Stomach (tissue), 9 donors: Measurements from ENCODE around the gene ATP4B. TPM values are rescaled to one million over a fixed set of nuclear protein-coding genes. Genes with fewer than 3 reads are reported as not detected.

Experiments
- DNase-seq, 2 donors: peaks; one replicate each; pipeline versions ENCODE4 v3.0.0 to v3.0.0-alpha.2; 2013 to 2019
- H3K27ac ChIP-seq, 5 donors: fragments of 200-600 bp in 4 of 5; sonication (generic) in 4 of 5; one replicate each; pipeline ENCODE4 v1.5.1; 2013 to 2019; ENCODE audit warnings: mild to moderate bottlenecking in 1 of 5, moderate library complexity in 1 of 5
- H3K27me3 ChIP-seq, 3 donors: fragments of 200-600 bp; sonication (generic); one replicate each; pipeline ENCODE4 v1.5.1; 2017 to 2019; ENCODE audit warnings: mixed run types in 1 of 3
- H3K36me3 ChIP-seq, 4 donors: fragments of 200-600 bp; sonication (generic); 1 replicate in 3 of 4; 2 replicates in 1 of 4; pipeline ENCODE4 v1.5.1; 2016 to 2019
- H3K4me1 ChIP-seq, 4 donors: fragments of 200-600 bp; sonication (generic); one replicate each; pipeline ENCODE4 v1.5.1; 2016 to 2019
- H3K4me3 ChIP-seq, 4 donors: fragments of 200-600 bp; sonication (generic) in 3 of 4; one replicate each; pipeline ENCODE4 v1.5.1; 2016 to 2019; ENCODE audit warnings: mild to moderate bottlenecking in 1 of 4
- H3K9me3 ChIP-seq, 4 donors: fragments of 200-600 bp; sonication (generic); one replicate each; pipeline ENCODE4 v1.5.1; 2016 to 2019
- EP300 ChIP-seq: sonication (generic); formaldehyde crosslinking; IDR thresholded peaks from one replicate; pipeline ENCODE4 v1.6.1; 2017; ENCODE audit warnings: antibody characterized with exemption
- POLR2A ChIP-seq, 4 donors: fragments of 450-650 bp; IDR thresholded peaks; one replicate each; pipeline ENCODE4 v1.6.1; 2016; ENCODE audit warnings: antibody characterized with exemption in 4 of 4, control low read depth in 2 of 4, mild to moderate bottlenecking in 1 of 4, moderate library complexity in 1 of 4
- POLR2AphosphoS5 ChIP-seq, 3 donors: sonication (generic); formaldehyde crosslinking; IDR thresholded peaks; one replicate each; pipeline ENCODE4 v1.6.1; 2016; ENCODE audit warnings: antibody characterized with exemption in 3 of 3
- WGBS, 5 donors: extraction: QIAGEN DNeasy Blood & Tissue Kit in 3 of 5; methylation state at CpG; one replicate each; pipeline versions ENCODE4 v1.1.5 to v1.1.7; 2013 to 2018; 5-methylcytosine and 5-hydroxymethylcytosine counted together
- intact Hi-C: fragments of 100-400 bp; cut with DNase I; formaldehyde crosslinking; loops from one replicate; pipeline ENCODE4 v1.15.1; 2023; ENCODE audit warnings: low total_unique reads
- polyA plus RNA-seq, 3 donors: library from polyadenylated mRNA; stranded (reverse); fragments of 200-250 nt; gene quantifications; one replicate each; pipeline ENCODE4 v1.2.3, GENCODE V29; 2013
- total RNA-seq, 5 donors: library from RNA; depleted of rRNA; stranded (reverse); fragments of >200 nt; gene quantifications; one replicate each; pipeline versions ENCODE4 v1.1.0 to v1.2.3, GENCODE V29; 2014 to 2016
- TF ChIP-seq, protein P1 (sequence below), 7 experiments: fragments of 450-650 bp in 4 of 7; fragments of 200-600 bp in 3 of 7; sonication (generic) in 3 of 7; IDR thresholded peaks; one replicate each; pipeline ENCODE4 v1.5.1; 2016 to 2019; ENCODE audit warnings: antibody characterized with exemption in 7 of 7, control low read depth in 2 of 7, mild to moderate bottlenecking in 1 of 7
- donor health status: healthy with polysubstance abuse.
- donor health status: Bipolar disorder and iron deficiency.
- donor health status: healthy.

Gene ATP4B
- total and polyA plus RNA-seq, 8 donors = 0.87 to 585 (median 278) TPM

DNA sequence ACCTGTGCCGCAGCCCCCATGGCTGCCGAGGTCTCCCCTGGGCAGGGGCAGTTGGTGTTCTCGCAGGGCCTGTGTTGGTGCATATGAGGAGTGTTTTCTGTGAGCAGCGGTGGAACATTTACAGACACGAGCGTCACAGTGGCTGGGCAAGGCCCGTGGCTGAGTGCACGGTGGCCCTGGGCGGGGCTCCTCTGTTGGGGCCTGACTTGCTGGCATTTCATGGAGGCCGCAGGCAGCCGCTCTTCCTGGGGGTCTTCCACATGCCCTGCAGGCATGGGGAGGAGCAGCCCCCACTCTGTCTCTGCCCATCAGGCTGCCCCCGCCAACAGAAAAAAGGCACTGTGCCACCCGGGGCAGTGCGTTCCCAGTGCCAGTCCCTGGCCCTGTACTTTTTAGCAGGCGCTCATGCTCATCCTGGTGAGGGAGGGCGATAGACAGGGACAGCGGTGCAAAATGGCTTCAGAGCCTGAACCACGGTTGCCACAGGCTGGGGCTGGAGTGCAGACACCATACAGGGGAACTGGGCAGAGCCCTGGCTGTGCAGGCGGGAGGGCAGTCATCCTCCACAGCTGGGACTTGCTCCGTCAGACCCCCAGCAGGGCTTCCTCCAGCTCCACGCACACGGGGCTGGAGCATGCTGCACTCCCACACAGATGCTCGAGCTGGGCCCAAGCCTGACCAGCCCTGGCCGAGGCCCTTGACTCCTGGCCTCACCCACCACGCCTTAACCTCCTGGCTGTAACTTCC is 49.9 kb downstream of the ATP4B start:
- H3K9me3 ChIP-seq = no peaks in the 10 kb centered on the region
- H3K27me3 ChIP-seq = no peaks in the 10 kb centered on the region
- no peak for TF ChIP-seq POLR2A (IDR thresholded peaks at IDR 0.05)
- no peak for TF ChIP-seq POLR2AphosphoS5 (IDR thresholded peaks at IDR 0.05)
- TF ChIP-seq, protein P1, sequence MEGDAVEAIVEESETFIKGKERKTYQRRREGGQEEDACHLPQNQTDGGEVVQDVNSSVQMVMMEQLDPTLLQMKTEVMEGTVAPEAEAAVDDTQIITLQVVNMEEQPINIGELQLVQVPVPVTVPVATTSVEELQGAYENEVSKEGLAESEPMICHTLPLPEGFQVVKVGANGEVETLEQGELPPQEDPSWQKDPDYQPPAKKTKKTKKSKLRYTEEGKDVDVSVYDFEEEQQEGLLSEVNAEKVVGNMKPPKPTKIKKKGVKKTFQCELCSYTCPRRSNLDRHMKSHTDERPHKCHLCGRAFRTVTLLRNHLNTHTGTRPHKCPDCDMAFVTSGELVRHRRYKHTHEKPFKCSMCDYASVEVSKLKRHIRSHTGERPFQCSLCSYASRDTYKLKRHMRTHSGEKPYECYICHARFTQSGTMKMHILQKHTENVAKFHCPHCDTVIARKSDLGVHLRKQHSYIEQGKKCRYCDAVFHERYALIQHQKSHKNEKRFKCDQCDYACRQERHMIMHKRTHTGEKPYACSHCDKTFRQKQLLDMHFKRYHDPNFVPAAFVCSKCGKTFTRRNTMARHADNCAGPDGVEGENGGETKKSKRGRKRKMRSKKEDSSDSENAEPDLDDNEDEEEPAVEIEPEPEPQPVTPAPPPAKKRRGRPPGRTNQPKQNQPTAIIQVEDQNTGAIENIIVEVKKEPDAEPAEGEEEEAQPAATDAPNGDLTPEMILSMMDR (IDR thresholded peaks at IDR 0.05) = no peak
- no peak for TF ChIP-seq EP300
- intact Hi-C loops = no loop called here
- peak overlapping the region in 2 of 5 donors; percentile 8 to 68 for H3K27ac ChIP-seq
- peaks cover 4 to 76% (median 55%) of the 10 kb centered on the region in 4 donors for H3K36me3 ChIP-seq
- no peak for DNase-seq
- 79 to 88% (median 83%) methylated on average over 9 to 25 of the region's 25 CpGs for WGBS, 5 donors
- no peak overlapping the region for H3K4me3 ChIP-seq
- peaks cover 0 to 19% (median 9%) of the 10 kb centered on the region in 4 donors for H3K4me1 ChIP-seq

DNA sequence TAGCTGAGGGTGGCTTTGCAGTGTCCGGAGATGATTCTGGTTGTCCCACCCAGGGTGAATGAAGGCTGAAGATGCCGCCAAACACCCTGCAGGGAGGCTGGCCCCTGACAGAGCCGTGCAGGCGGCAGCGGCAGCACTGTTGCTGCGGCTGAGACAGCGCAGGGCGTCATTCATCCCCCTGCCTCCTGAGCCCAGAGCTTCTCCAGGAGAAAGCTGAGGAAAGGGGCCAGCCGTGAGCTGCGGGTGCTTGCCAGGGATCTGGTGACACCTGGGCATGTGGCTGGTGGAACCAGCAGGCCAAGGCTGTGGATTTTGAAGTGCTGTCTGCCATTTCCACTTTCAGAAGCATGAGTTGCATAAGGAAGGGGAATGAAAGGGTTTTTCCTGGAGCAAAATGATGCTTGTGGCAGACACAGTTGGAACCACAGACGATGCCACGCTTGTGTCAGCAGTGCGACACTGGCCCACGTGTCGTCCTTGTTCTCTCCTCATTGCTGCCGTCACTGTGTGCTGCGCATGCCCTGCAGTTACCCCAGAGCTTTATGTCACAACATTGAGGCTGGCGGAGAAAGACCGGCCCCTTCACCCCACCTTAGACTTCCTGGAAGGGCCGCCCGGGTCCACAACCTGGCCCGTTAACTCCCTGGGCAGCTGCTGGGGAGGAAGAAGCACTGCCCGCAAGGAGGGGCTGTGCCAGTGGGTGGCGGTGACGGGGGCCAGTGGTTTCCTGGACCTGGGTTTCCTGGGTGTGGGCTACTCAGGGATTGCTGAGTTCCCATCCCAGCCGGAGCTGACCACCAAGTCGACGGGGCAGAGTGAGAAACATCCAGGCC is 50.7 kb downstream of the ATP4B start:
- H3K4me1 ChIP-seq = peaks cover 0 to 19% (median 7%) of the 10 kb centered on the region in 4 donors
- intact Hi-C loops = no loop called here
- H3K36me3 ChIP-seq = peaks cover 4 to 69% (median 48%) of the 10 kb centered on the region in 4 donors
- no peaks in the 10 kb centered on the region for H3K9me3 ChIP-seq
- no peak overlapping the region for H3K4me3 ChIP-seq
- H3K27me3 ChIP-seq = no peaks in the 10 kb centered on the region
- peak in 1 of 2 donors; percentile 28 for DNase-seq
- TF ChIP-seq, protein P1 (IDR thresholded peaks at IDR 0.05) = no peak
- peak overlapping the region in 2 of 5 donors; percentile 8 to 68 for H3K27ac ChIP-seq
- 85 to 89% (median 87%) methylated on average over 17 to 28 of the region's 28 CpGs for WGBS, 5 donors

- Histone ChIP-seq H3K36me3 (peaks cover 0 to 60% (median 38%) of the 10 kb centered on the region in 4 donors), H3K27me3 (no peaks in the 10 kb centered on the region), H3K4me1 (peaks cover 0 to 19% (median 4%) of the 10 kb centered on the region in 4 donors), H3K27ac (no peak overlapping the region), H3K4me3 (no peak overlapping the region), H3K9me3 (no peaks in the 10 kb centered on the region)
- WGBS, 5 donors = 94 to 99% (median 96%) methylated on average over 31 to 34 of the region's 34 CpGs
- TF ChIP-seq, protein P1 (IDR thresholded peaks at IDR 0.05) = no peak
- TF ChIP-seq POLR2AphosphoS5 (IDR thresholded peaks at IDR 0.05) (no peak), EP300 (no peak)
- intact Hi-C loops = no loop called here
- no peak for DNase-seq
Measured at GRCh38 chr13:113605866-113606438, 52.0 kb downstream of the ATP4B start.

DNA sequence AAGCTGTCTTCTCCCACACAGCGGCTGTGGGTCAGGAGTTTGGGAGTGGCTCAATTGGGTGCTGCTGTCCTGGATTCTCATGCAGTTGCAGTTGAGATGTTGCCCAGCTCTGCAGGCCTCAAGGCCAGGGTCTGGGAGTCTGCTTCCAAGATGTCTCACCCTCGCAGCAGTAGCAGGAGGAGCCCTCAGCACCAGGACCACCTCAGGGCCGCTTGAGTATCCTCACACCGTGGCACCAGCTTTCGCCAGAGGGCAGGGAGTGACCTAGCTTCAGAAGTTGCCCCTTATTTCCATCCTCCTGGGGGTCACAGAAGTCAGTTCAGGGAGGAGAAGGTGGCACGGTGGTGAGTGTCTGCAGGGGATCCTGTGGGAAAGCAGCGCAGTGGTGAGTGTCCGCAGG is 52.5 kb downstream of the ATP4B start:
- intact Hi-C loops = no loop called here

More for the DNA sequence above, 52.5 kb downstream of the ATP4B start:
- Histone ChIP-seq H3K9me3 (no peaks in the 10 kb centered on the region), H3K4me3 (no peak overlapping the region), H3K4me1 (peaks cover 0 to 19% (median 4%) of the 10 kb centered on the region in 4 donors), H3K36me3 (peaks cover 0 to 59% (median 37%) of the 10 kb centered on the region in 4 donors), H3K27me3 (no peaks in the 10 kb centered on the region), H3K27ac (no peak overlapping the region)
- no peak for DNase-seq
- TF ChIP-seq POLR2AphosphoS5 (IDR thresholded peaks at IDR 0.05) (no peak), EP300 (no peak), POLR2A (IDR thresholded peaks at IDR 0.05) (no peak)
- TF ChIP-seq, protein P1 (IDR thresholded peaks at IDR 0.05) = no peak
- 96 to 100% (median 98%) methylated on average over 8 of the region's 8 CpGs for WGBS, 5 donors
